Stimulated activated CD4-positive, alpha-beta T cell treated with anti-CD3 and anti-CD28 coated beads, Interleukin-2, amount 100 ng/mL, for 4 hours (primary cell): ENCODE measurements around the gene STRN.
"Not testable (repeated sequence)": the region's sequence is repeated elsewhere in the genome, so short reads cannot be mapped to it uniquely, and the experiment has no call there.

Experiments
- DNase-seq: peaks from one replicate; pipeline ENCODE4 v3.0.0-alpha.2; 2020; ENCODE audit warnings: low read depth

STRN gene

DNA sequence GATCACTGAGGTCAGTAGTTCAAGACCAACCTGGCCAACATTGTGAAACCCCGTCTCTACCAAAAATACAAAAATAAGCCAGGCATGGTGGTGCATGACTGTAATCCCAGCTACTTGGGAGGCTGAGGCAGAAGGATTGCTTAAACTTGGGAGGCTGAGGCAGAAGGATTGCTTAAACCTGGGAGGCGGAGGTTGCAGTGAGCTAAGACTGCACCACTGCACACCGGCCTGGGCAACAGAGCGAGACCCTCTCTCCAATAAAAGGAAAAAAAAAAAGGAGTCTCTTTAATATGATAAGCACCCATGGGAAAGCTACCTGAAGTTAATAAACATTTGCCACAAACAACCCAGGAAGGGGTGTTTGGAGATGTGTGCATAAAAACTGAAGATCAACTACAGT is 2.6 kb downstream of the STRN start:
- no peak for DNase-seq

GRCh38 chr2:36963106-36963505 is 3.2 kb downstream of the STRN start:
- DNase-seq = no peak

- no peak for DNase-seq
Observed at GRCh38 chr2:36960773-36961172, 5.6 kb downstream of the STRN start.

DNA sequence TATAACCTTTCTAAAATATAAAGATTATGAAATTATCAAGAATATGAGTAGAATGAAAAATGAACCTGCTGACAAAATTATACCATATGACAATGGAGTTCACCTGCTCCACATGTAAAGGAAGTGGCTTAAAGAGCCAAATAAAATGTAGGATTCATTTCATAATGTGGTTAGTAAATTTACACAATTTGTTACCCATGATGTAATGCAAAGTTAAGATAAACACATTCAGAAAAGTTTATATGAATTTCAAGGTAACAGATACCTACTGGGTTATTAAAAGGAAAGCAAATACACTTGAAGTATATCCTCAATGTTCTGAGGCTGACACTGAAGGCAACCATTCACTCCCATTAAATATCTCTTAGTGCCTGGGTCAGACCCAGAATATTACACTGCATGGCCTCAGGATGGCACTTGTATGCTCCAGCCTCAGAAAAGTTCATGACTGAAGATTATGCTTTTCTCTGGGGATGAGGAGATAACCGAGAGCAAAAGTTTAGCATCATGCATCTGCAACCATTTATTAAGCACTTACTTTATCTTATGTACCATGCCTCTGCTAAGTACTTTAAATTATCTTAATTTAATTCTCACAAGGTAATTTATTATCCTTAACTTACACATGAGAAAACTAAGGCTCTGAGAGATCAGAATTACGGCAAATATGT is 6.2 kb downstream of the STRN start:
- no peak for DNase-seq

DNA sequence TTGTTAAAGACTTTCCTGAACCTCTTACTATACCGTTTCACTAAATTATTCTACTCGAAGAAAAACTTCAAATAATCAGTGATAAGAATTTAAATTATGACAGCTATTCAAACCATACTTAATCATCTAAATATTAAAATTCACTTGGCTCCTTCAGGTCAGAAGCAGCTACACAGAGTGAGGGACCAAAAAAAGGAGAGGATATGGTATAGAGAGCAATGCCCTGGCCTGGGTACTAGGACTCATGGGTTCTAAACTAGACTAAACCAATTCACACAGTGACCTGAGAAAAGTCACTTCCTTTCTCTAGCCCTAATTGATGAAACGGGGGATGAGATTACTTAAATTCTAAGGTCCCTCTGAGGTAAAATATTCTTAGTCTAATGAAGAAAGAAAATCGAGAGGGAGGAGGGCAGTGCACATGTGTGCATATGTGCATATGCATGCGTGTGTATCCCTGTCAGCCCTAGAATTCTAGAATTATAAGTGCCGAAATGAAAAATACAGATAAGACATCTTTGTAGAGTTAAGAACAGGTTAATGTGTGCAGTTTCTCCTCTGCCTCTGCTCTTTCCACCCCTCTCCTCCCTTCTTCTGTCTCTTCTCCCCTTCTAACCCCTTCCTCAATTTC is 11.2 kb downstream of the STRN start:
- DNase-seq = no peak

- DNase-seq = no peak
Observed at GRCh38 chr2:36952748-36953197, 13.6 kb downstream of the STRN start.

DNA sequence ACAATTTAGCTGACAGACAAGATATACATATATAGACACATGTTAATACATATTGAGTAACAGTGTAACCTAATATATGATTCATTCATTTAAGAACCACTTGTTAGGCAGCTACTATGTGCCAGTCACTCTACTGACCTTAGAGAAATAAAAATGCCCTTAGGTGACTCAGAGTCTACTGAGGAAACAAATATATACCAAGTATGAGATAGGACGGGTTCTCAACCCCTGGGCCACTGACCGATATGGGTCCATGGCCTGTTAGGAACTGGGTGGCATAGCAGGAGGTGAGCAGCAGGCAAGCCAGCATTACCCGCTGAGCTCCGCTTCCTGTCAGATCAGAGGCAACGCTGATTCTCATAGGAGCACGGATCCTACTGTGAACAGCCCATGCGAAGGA is 14.8 kb downstream of the STRN start:
- no peak for DNase-seq

DNA sequence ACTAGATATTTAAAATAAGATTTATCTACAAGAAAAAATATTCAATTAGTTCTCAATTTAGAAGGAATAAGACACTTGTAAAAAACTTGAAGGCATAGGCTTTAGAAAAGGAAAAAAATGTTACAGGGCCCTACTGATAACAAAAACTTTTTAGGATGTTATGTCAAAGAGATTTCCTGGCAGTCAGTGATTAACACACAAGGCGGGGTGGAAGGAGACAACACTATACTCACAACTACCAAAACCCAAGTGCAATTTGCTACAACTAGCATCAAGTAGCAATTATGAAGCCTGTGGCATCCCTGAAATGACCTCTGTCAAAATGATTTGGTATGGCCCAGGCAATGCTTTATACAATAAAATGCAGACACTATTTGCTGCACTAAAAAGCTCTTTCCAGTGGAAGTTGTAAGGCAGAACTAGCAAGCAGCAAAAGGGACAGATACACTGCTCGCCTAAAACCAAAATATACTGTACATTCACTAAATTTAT is 15.3 kb downstream of the STRN start:
- no peak for DNase-seq

DNA sequence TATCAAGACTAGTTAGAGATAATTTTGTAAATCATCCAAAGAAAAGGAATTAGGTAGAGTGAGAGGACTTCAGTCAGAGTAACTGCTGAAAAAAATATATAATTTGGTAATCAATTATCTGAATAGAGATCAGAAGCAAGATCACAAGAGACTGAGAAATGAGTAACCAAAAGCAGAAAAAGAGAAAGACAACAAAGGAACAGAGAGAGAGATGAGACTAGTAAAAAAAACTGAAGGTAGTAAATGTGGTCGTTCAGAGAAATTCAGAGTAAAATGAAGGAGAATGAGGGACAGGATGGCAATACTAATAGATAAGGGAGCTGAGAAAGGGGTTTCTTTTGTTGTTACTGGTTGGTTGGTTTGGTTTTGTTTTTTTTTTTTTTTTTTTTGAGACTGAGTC is 16.5 kb downstream of the STRN start:
- DNase-seq = no peak

GRCh38 chr2:36945240-36945639 is 21.1 kb downstream of the STRN start:
- DNase-seq = not testable (repeated sequence)

DNA sequence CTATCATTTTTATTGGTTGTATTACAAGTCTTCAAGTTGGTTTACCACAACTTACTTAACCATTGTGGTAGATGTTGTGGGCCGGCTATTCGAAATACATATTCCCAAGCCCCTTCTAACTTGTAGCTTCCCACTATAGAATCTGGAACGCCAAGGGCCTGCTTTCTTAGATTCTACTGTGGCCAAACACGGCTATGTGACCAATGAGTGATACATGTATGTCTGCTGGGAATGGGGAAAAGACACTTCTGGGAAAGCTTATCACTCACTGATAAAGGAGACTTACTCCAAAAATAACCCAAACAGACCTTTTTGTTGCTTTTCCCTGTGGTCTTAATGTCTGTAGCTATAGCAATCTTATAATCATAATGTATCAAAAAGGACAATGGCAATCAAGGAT is 24.5 kb downstream of the STRN start:
- DNase-seq = no peak

- not testable (repeated sequence) for DNase-seq
Observed at GRCh38 chr2:36936526-36936925, 29.8 kb downstream of the STRN start.

GRCh38 chr2:36931688-36932087 is 34.6 kb downstream of the STRN start:
- DNase-seq = not testable (repeated sequence)

GRCh38 chr2:36930787-36931410 is 35.4 kb downstream of the STRN start:
- DNase-seq = not testable (repeated sequence)

- DNase-seq = not testable (repeated sequence)
Observed at GRCh38 chr2:36926175-36927132, 39.9 kb downstream of the STRN start.

DNA sequence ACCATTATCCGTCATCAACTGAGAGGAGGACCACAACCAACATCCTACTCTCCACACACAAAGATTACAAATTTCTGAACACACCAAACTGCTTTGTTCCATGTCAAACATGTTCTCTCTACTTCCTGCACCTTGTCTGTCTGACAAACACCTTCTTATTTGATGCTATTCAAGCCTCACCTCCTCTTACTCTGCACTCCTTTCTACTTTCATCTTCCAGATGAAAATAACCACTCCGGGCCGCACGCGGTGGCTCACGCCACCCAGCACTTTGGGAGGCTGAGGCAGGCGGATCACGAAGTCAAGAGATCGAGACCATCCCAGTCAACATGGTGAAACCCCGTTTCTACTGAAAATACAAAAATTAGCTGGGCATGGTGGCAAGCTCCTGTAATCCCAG is 43.7 kb downstream of the STRN start:
- DNase-seq = not testable (repeated sequence)

DNA sequence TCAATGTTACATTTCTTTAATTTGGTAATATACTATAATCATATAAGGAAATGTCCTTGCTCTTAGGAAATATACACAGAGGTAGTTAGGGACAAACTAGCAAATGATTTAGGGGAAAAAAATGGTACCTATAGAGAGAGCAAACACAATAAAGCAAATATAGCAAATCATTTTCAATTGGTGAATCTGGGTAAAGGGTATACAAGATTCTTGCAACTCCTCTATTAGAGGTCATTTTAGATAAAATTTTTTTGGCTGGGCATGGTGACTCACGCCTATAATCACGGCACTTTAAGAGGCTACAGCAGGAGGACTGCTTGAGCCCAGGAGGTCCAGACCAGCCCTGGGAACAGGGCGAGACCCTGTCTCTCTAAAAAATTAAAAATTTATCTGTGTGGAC is 44.4 kb downstream of the STRN start:
- DNase-seq = no peak

DNA sequence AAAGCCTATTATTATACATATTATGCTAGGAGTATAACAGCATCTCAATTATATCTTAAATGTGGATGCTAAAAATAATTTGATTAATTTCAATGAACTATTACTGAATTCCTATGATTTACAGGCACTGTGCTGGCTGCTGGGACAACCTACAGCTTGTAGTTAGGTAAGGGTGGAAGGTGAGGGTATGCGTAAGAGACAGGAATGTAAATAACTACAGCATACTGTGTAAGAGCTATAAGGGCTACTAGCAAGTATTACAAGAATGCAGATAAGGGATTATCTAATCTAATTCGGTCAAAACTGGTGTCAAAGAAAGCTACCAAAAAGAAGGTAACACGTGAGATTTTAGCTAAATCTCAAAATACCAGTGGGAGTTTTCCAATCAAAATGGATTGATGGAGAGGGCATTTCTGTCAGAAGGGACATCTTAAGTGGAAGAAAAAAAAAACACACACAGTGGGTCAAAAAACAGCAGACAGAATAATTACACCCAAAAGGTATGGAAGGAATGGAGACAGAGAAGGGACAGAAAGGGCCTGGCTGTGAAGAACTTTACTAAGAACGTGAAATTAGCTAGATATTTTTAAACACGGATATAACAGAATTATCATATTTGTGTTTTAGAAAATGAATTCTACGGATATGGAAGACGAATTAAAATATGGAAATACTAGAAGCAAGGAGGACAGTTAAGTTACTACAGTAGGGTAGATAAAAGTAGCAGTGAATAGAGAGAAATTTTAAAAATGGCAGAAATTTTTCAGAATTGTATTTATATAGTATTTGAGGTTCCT is 47.1 kb downstream of the STRN start:
- DNase-seq = no peak

DNA sequence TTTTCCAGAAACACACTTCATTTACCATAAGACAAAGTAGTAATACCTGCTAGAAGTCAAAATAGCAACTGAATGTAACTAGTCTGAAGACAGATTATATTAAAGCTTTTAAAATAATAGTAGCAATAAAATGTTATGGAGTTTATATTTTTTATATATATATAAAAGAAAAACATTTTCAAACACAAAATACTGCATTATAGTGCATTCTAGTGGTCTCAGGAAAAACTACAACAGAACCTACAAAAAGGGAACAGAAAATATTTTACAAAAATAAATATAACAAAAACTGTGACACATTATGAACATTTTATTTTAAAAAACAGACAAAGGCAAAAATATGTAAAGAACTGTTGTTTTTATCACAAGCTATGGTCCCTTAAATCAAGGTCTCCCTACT is 48.0 kb downstream of the STRN start:
- DNase-seq = no peak

GRCh38 chr2:36915627-36916026 is 50.7 kb downstream of the STRN start:
- no peak for DNase-seq

DNA sequence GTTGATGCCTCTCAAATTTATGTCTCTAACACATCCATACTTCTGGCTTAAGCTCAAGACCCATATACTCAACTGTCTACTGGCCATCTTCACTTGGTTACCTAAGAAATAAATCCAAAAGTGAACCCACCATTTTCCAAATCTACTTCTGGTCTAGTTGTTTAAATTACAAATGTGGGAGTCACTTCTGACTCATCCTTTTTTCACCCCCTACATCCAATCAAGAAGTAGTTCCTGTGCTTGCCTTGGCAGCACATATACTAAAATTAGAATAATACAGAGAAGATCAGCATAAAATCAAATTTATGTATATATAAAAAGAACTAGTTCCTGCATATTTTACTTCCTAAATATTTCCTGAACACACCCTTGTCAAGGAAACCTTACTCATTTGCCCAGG is 53.6 kb downstream of the STRN start:
- DNase-seq = no peak
